ENCODE results near the gene TAS2R46. TPM values are rescaled to one million over a fixed set of nuclear protein-coding genes. Genes with fewer than 3 reads are reported as not detected.
"Not testable (repeated sequence)": the region's sequence is repeated elsewhere in the genome, so short reads cannot be mapped to it uniquely, and the experiment has no call there.

The TAS2R46 gene
- polyA plus RNA-seq, 4 donors, result 0.24 TPM; not detected in 3

GRCh38 chr12:11059784-11060183 lies 2.3 kb downstream of the TAS2R46 start:
- Histone ChIP-seq H3K27ac (ENCODE audit: low read depth in 1 of 3, low read length in 2 of 3) (no peak overlapping the region), H3K4me1 (ENCODE audit: control insufficient read depth in 3 of 3, insufficient read depth in 2 of 3, low read depth in 1 of 3, low read length in 2 of 3) (no peaks in the 10 kb centered on the region), H3K9me3 (ENCODE audit: control insufficient read depth in 2 of 2, insufficient read depth in 1 of 2, low read depth in 1 of 2, low read length in 1 of 2) (no peaks in the 10 kb centered on the region), H3K36me3 (ENCODE audit: control insufficient read depth in 3 of 3, insufficient read depth in 2 of 3, low read depth in 1 of 3, low read length in 3 of 3) (no peaks in the 10 kb centered on the region), H3K4me3 (ENCODE audit: low read depth in 1 of 3, low read length in 3 of 3) (no peak overlapping the region), H3K27me3 (ENCODE audit: control insufficient read depth in 3 of 3, insufficient read depth in 3 of 3, low read length in 3 of 3) (no peaks in the 10 kb centered on the region)
- FAIRE-seq (no peak), DNase-seq (no peak)

- 97% methylated on average over 3 of the region's 3 CpGs for WGBS, 3 donors
- no peaks in the 10 kb centered on the region for H3K36me3 ChIP-seq (ENCODE audit: control insufficient read depth in 3 of 3, insufficient read depth in 2 of 3, low read depth in 1 of 3, low read length in 3 of 3)
- H3K4me1 ChIP-seq (ENCODE audit: control insufficient read depth in 3 of 3, insufficient read depth in 2 of 3, low read depth in 1 of 3, low read length in 2 of 3), result no peaks in the 10 kb centered on the region
- H3K4me3 ChIP-seq (ENCODE audit: low read depth in 1 of 3, low read length in 3 of 3), result no peak overlapping the region
- H3K9me3 ChIP-seq (ENCODE audit: control insufficient read depth in 2 of 2, insufficient read depth in 1 of 2, low read depth in 1 of 2, low read length in 1 of 2), result no peaks in the 10 kb centered on the region
- DNase-seq, result no peak
- H3K27me3 ChIP-seq (ENCODE audit: control insufficient read depth in 3 of 3, insufficient read depth in 3 of 3, low read length in 3 of 3), result no peaks in the 10 kb centered on the region
- no peak overlapping the region for H3K27ac ChIP-seq (ENCODE audit: low read depth in 1 of 3, low read length in 2 of 3)
- FAIRE-seq, result no peak
Observed at GRCh38 chr12:11059041-11059440, 3.1 kb downstream of the TAS2R46 start.

GRCh38 chr12:11055306-11055705 lies 6.8 kb downstream of the TAS2R46 start:
- DNase-seq, result no peak
- Histone ChIP-seq H3K27me3 (ENCODE audit: control insufficient read depth in 3 of 3, insufficient read depth in 3 of 3, low read length in 3 of 3) (no peaks in the 10 kb centered on the region), H3K4me3 (ENCODE audit: low read depth in 1 of 3, low read length in 3 of 3) (no peak overlapping the region), H3K4me1 (ENCODE audit: control insufficient read depth in 3 of 3, insufficient read depth in 2 of 3, low read depth in 1 of 3, low read length in 2 of 3) (no peaks in the 10 kb centered on the region), H3K9me3 (ENCODE audit: control insufficient read depth in 2 of 2, insufficient read depth in 1 of 2, low read depth in 1 of 2, low read length in 1 of 2) (peaks cover 0 to 8% of the 10 kb centered on the region in 2 donors), H3K27ac (ENCODE audit: low read depth in 1 of 3, low read length in 2 of 3) (no peak overlapping the region), H3K36me3 (ENCODE audit: control insufficient read depth in 3 of 3, insufficient read depth in 2 of 3, low read depth in 1 of 3, low read length in 3 of 3) (no peaks in the 10 kb centered on the region)
- 97 to 98% (median 98%) methylated on average over 2 of the region's 2 CpGs for WGBS, 3 donors
- FAIRE-seq, result no peak

GRCh38 chr12:11049806-11050531 lies 12.1 kb downstream of the TAS2R46 start:
- 96 to 100% (median 97%) methylated on average over 7 of the region's 7 CpGs for WGBS, 3 donors
- H3K4me3 ChIP-seq (ENCODE audit: low read depth in 1 of 3, low read length in 3 of 3); H3K4me1 ChIP-seq (ENCODE audit: control insufficient read depth in 3 of 3, insufficient read depth in 2 of 3, low read depth in 1 of 3, low read length in 2 of 3); H3K27me3 ChIP-seq (ENCODE audit: control insufficient read depth in 3 of 3, insufficient read depth in 3 of 3, low read length in 3 of 3); FAIRE-seq; DNase-seq; H3K36me3 ChIP-seq (ENCODE audit: control insufficient read depth in 3 of 3, insufficient read depth in 2 of 3, low read depth in 1 of 3, low read length in 3 of 3); H3K27ac ChIP-seq (ENCODE audit: low read depth in 1 of 3, low read length in 2 of 3): not testable (repeated sequence)
- H3K9me3 ChIP-seq (ENCODE audit: control insufficient read depth in 2 of 2, insufficient read depth in 1 of 2, low read depth in 1 of 2, low read length in 1 of 2), result peaks cover 0 to 13% of the 10 kb centered on the region in 2 donors

- FAIRE-seq; H3K27ac ChIP-seq (ENCODE audit: low read depth in 1 of 3, low read length in 2 of 3); H3K9me3 ChIP-seq (ENCODE audit: control insufficient read depth in 2 of 2, insufficient read depth in 1 of 2, low read depth in 1 of 2, low read length in 1 of 2); DNase-seq; H3K36me3 ChIP-seq (ENCODE audit: control insufficient read depth in 3 of 3, insufficient read depth in 2 of 3, low read depth in 1 of 3, low read length in 3 of 3); H3K4me3 ChIP-seq (ENCODE audit: low read depth in 1 of 3, low read length in 3 of 3); H3K4me1 ChIP-seq (ENCODE audit: control insufficient read depth in 3 of 3, insufficient read depth in 2 of 3, low read depth in 1 of 3, low read length in 2 of 3); H3K27me3 ChIP-seq (ENCODE audit: control insufficient read depth in 3 of 3, insufficient read depth in 3 of 3, low read length in 3 of 3): not testable (repeated sequence)
- 66 to 89% (median 70%) methylated on average over 2 of the region's 2 CpGs for whole genome bisulfite sequencing, 3 donors
Observed at GRCh38 chr12:11041366-11041765, 20.7 kb downstream of the TAS2R46 start.

- Histone ChIP-seq H3K4me1 (ENCODE audit: control insufficient read depth in 3 of 3, insufficient read depth in 2 of 3, low read depth in 1 of 3, low read length in 2 of 3) (no peaks in the 10 kb centered on the region), H3K4me3 (ENCODE audit: low read depth in 1 of 3, low read length in 3 of 3) (no peak overlapping the region), H3K36me3 (ENCODE audit: control insufficient read depth in 3 of 3, insufficient read depth in 2 of 3, low read depth in 1 of 3, low read length in 3 of 3) (peaks cover 0 to 7% (median 2%) of the 10 kb centered on the region in 3 donors), H3K27ac (ENCODE audit: low read depth in 1 of 3, low read length in 2 of 3) (no peak overlapping the region), H3K9me3 (ENCODE audit: control insufficient read depth in 2 of 2, insufficient read depth in 1 of 2, low read depth in 1 of 2, low read length in 1 of 2) (peaks cover 0 to 6% of the 10 kb centered on the region in 2 donors), H3K27me3 (ENCODE audit: control insufficient read depth in 3 of 3, insufficient read depth in 3 of 3, low read length in 3 of 3) (no peaks in the 10 kb centered on the region)
- DNase-seq (no peak), FAIRE-seq (no peak)
- 73 to 93% (median 91%) methylated on average over 1 of the region's 1 CpG for WGBS, 3 donors
Observed at GRCh38 chr12:11040162-11040561, 21.9 kb downstream of the TAS2R46 start.

GRCh38 chr12:11039171-11039570 lies 22.9 kb downstream of the TAS2R46 start:
- DNase-seq (no peak), FAIRE-seq (no peak)
- Histone ChIP-seq H3K27ac (ENCODE audit: low read depth in 1 of 3, low read length in 2 of 3) (no peak overlapping the region), H3K36me3 (ENCODE audit: control insufficient read depth in 3 of 3, insufficient read depth in 2 of 3, low read depth in 1 of 3, low read length in 3 of 3) (peaks cover 0 to 7% (median 0%) of the 10 kb centered on the region in 3 donors), H3K9me3 (ENCODE audit: control insufficient read depth in 2 of 2, insufficient read depth in 1 of 2, low read depth in 1 of 2, low read length in 1 of 2) (peaks cover 0 to 6% of the 10 kb centered on the region in 2 donors), H3K27me3 (ENCODE audit: control insufficient read depth in 3 of 3, insufficient read depth in 3 of 3, low read length in 3 of 3) (no peaks in the 10 kb centered on the region), H3K4me3 (ENCODE audit: low read depth in 1 of 3, low read length in 3 of 3) (no peak overlapping the region), H3K4me1 (ENCODE audit: control insufficient read depth in 3 of 3, insufficient read depth in 2 of 3, low read depth in 1 of 3, low read length in 2 of 3) (no peaks in the 10 kb centered on the region)
- 76 to 91% (median 85%) methylated on average over 3 of the region's 3 CpGs for WGBS, 3 donors

- not testable (repeated sequence) for FAIRE-seq; H3K9me3 ChIP-seq (ENCODE audit: control insufficient read depth in 2 of 2, insufficient read depth in 1 of 2, low read depth in 1 of 2, low read length in 1 of 2); H3K27ac ChIP-seq (ENCODE audit: low read depth in 1 of 3, low read length in 2 of 3); H3K27me3 ChIP-seq (ENCODE audit: control insufficient read depth in 3 of 3, insufficient read depth in 3 of 3, low read length in 3 of 3); H3K4me3 ChIP-seq (ENCODE audit: low read depth in 1 of 3, low read length in 3 of 3); H3K4me1 ChIP-seq (ENCODE audit: control insufficient read depth in 3 of 3, insufficient read depth in 2 of 3, low read depth in 1 of 3, low read length in 2 of 3); H3K36me3 ChIP-seq (ENCODE audit: control insufficient read depth in 3 of 3, insufficient read depth in 2 of 3, low read depth in 1 of 3, low read length in 3 of 3); DNase-seq
- WGBS, 3 donors, result 100% methylated on average over 1 of the region's 3 CpGs; no CpG with 5 or more reads in 1 of the 3 donors
Observed at GRCh38 chr12:11033959-11034358, 28.1 kb downstream of the TAS2R46 start.

- Histone ChIP-seq H3K4me1 (ENCODE audit: control insufficient read depth in 3 of 3, insufficient read depth in 2 of 3, low read depth in 1 of 3, low read length in 2 of 3) (no peaks in the 10 kb centered on the region), H3K27me3 (ENCODE audit: control insufficient read depth in 3 of 3, insufficient read depth in 3 of 3, low read length in 3 of 3) (no peaks in the 10 kb centered on the region), H3K9me3 (ENCODE audit: control insufficient read depth in 2 of 2, insufficient read depth in 1 of 2, low read depth in 1 of 2, low read length in 1 of 2) (peaks cover 0 to under 1% of the 10 kb centered on the region in 2 donors), H3K27ac (ENCODE audit: low read depth in 1 of 3, low read length in 2 of 3) (no peak within 1 kb of the TSS), H3K4me3 (ENCODE audit: low read depth in 1 of 3, low read length in 3 of 3) (no peak within 1 kb of the TSS), H3K36me3 (ENCODE audit: control insufficient read depth in 3 of 3, insufficient read depth in 2 of 3, low read depth in 1 of 3, low read length in 3 of 3) (peaks cover 0 to 7% (median 0%) of the 10 kb centered on the region in 3 donors)
- FAIRE-seq, result no peak
- 96 to 98% (median 96%) methylated on average over 6 of the region's 6 CpGs for WGBS, 3 donors
- no peak for DNase-seq
Observed at GRCh38 chr12:11031307-11031706, 30.8 kb downstream of the TAS2R46 start, which contains the start of gene TAS2R31. Gene TAS2R31 (minus strand): TSS chr12:11031407. CDS start chr12:11031335, 72 bp downstream.

All from small intestine (tissue), 7 donors.